DMS79 (cell line): ENCODE results near the gene NUS1.
"Not testable (repeated sequence)": the region's sequence is repeated elsewhere in the genome, so short reads cannot be mapped to it uniquely, and the experiment has no call there.

Source experiments
- DNase-seq: peaks from one replicate; lab custom pipeline; 2025; lab: John Stamatoyannopoulos, UW

Gene NUS1

DNA sequence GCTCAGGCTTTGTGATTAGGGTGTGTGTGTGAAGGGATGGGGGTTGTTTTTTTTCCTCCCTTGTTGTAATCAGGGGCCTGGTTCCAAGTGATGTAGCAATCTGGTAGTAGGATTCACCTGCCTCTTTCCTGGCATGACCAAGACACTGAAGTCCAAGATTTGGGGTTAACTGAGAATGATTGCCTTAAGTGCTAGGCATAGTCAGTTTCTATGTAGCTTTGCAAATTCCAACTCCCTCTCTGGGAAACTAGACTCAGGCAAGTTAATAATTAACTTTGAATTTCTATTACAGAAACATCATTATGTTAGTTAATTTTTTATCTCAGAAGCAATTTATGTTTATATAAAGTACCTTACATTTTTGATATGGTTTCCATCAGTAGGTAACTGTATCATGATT lies 43.6 kb downstream of the NUS1 start:
- DNase-seq, result no peak

DNA sequence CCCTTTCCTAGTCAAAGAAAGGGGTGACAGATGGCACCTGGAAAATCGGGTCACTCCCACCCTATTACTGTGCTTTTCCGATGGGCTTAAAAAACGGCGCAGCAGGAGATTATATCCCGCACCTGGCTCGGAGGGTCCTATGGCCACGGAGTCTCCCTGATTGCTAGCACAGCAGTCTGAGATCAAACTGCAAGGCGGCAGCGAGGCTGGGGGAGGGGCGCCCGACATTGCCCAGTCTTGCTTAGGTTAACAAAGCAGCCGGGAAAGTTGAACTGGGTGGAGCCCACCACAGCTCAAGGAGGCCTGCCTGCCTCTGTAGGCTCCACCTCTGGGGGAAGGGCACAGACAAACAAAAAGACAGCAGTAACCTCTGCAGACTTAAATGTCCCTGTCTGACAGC lies 46.3 kb downstream of the NUS1 start:
- DNase-seq, result not testable (repeated sequence)

DNA sequence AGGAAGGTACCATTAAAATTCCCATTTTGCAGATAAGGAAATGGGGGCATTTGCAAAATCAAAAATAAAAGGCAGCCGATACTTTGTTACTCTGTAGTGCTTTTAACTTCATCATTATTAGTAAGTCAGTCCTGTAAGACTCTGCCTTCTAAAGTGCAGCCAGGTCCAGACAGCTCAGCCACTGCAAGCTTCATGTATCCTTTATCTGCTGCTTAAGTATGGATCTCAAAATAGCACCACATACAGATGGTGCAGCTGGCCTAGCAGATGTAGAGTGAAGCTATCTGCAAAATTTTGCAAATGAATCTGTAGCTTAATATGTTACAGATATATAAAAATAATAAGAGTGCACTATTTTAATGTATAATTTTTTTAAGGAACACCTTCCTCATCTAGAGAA lies 53.4 kb downstream of the NUS1 start:
- no peak for DNase-seq

DNA sequence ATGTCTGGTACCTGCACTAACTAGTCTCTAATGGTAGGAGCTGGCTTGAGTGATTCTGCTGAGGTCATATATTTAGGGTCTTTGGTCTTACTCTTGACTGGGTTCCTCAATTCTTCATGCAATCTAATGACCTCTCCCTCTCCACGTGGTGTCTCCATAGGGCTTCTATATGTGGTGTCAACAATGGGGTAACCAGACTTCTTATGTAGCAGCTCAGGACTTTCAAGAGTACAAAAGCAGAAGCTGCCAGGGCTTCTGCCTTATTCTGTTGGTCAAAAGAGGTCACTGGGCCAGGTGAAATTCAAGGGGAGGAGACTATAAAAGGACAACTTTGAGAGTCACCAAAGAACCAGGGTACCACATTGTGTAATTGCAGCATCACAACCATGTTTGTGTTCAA lies 54.3 kb downstream of the NUS1 start:
- DNase-seq, result no peak

DNA sequence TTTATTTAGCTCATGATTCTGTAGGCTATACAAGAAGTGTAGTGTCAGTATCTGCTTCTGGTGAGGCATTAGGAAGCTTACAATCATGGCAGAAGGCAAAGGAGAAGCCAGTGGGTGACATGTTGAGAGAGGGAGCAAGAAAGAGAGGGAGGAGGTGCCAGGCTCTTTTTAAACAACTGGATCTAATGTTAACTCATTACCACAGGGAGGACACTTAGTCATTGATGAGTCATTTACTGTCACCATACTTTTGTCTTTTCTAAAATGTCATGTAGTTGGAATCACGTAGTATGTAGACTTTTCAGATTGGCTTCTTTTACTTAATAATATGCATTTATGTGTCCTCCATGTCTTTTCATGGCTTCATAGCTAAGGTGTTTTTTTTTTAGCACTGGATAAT lies 58.1 kb downstream of the NUS1 start:
- DNase-seq, result no peak

DNA sequence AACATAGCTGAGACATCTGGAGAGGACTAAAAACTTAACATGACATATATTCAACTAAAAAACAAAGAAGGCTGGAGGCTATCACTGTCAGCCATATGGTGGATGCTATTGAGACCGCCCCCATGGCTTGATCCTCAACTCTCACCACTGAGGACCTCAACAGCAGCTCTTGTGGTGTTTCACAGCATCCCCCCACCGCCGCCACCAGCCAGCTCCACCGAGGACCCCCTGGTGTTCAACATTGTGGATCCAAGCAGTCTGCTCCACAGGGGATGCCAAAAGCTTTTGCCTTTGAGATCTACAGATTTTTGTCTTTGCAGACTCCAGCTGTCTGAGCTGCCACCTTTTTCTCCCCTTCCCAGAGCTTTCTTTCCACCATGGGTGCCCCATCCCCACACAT lies 64.6 kb downstream of the NUS1 start:
- no peak for DNase-seq

DNA sequence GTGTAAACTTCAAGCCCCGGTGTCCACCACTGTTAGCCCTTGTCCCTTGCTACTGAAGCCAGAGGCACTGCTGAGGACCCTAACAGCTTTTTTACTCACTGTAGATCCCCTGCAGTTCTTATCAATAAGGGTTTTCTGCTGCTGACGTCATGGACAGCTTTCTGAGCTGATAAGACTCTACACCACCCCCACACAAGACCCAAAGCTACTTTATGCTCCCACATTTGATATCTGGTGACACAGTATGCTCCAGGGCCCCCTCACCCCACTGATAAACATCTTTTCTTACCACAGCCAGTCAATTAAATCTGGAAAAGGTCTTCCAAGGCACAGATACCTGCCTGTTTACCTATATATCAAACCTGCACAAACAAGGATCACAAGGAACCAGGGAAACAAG lies 65.3 kb downstream of the NUS1 start:
- no peak for DNase-seq

DNA sequence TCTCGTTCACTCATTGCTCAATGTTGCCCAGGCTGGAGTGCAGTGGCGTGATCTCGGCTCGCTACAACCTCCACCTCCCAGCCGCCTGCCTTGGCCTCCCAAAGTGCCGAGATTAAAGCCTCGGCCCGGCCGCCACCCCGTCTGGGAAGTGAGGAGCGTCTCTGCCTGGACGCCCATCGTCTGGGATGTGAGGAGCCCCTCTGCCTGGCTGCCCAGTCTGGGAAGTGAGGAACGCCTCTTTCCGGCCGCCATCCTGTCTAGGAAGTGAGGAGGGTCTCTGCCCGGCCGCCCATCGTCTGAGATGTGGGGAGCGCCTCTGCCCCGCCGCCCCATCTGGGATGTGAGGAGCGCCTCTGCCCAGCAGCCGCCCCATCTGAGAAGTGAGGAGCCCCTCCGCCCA lies 75.4 kb downstream of the NUS1 start:
- DNase-seq, result not testable (repeated sequence)
